ENCODE results near the gene STAT6. TPM values are rescaled to one million over a fixed set of nuclear protein-coding genes. Genes with fewer than 3 reads are reported as not detected.

The STAT6 gene
- total and polyA plus RNA-seq, 2 of the 8 experiments (the other 6 are each of a cell fraction or from before 2014, with no cell fraction given) = 32.9 to 38.7 TPM

DNA sequence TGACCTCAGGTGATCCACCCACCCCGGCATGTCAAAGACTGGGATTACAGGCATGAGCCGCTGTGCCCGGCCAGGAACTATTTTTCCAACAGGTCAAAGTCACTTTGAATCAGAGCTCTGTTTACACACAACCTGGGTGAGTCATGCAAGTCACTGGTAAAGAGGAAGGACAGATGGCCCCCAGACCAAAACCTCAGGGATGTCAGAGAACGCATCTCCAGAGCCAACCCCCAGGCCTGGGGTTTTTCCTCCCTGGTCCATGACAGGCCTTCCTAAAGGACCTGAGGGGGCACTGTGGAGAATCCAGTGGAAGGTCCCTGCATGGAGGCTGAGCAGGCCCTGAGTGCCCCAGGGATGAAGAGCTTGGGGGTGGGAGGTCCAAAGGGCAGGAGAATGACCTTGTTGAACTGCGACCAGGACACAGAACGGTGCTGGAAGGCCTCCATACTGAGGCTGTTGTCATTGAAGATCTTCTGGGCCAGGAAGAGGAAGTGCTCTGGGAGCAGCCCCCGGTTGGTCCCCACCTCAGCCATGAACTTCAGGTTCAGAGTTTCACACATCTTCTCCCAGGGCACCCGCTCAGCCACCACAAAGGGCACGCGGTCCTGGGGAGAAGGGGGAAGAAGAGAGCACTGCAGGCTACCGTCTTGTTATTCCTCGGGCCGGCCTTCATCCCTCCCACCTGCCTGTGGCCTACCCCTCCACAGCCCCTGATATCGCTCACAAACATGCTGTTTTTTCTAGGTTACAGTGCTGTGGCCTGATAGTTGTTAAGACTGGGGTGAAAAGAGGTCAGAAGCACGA is 9.1 kb downstream of the STAT6 start:
- no peak overlapping the region for H3K9ac ChIP-seq (replicated peaks in 1 of 4; ENCODE audit: extremely low read depth in 1 of 4, low read depth in 3 of 4, low read length in 3 of 4)

More for the DNA sequence above, 9.1 kb downstream of the STAT6 start:
- H4K5ac ChIP-seq (ENCODE audit: insufficient read length, low read depth, low read length) = no peak overlapping the region
- no peak overlapping the region for H2BK120ac ChIP-seq (replicated peaks; ENCODE audit: low read depth, low read length)
- H2BK12ac ChIP-seq (ENCODE audit: low read depth, low read length) = no peak overlapping the region
- no peak for DNase-seq (ENCODE audit: low read depth in 1 of 2, low spot score in 2 of 2)
- no peak overlapping the region for H2AFZ ChIP-seq (ENCODE audit: low read length)
- ChIA-PET POLR2A (ENCODE audit: partially characterized antibody) (interaction anchor here (13.0 to 16.5 kb wide), 2 partner anchors 6 to 8 kb away, joined by 352 read pairs; partner anchors contain the start of genes NAB2 and STAT6), CTCF (ENCODE audit: partially characterized antibody) (interaction anchor here (0.6 to 15.7 kb wide), 9 partner anchors 9 to 407 kb away, joined by 3 to 325 read pairs (median 4); partner anchors contain the start of genes NAB2 and STAT6)
- no peak overlapping the region for H2BK15ac ChIP-seq (ENCODE audit: low read length)
- H4K20me1 ChIP-seq (replicated peaks in 1 of 2; ENCODE audit: control insufficient read depth in 1 of 2, insufficient read depth in 2 of 2, low read length in 2 of 2) = no peaks in the 10 kb centered on the region
- H3K27me3 ChIP-seq (replicated peaks in 1 of 4; ENCODE audit: control insufficient read depth in 3 of 4, extremely low read depth in 1 of 4, insufficient read depth in 3 of 4, low read length in 3 of 4) = no peaks in the 10 kb centered on the region
- WGBS, 2 experiments (ENCODE audit: extremely low coverage in 1 of 2, insufficient coverage in 1 of 2, insufficient read length in 1 of 2, insufficient replicate concordance in 2 of 2, low coverage in 1 of 2, low lambda C conversion rate in 2 of 2, missing lambda C conversion rate in 1 of 2) = 92% methylated on average over 13 of the region's 15 CpGs; no CpG with 5 or more reads in 1 of the 2 experiments
- no peak for TF ChIP-seq KDM4A (IDR thresholded peaks at IDR 0.05; ENCODE audit: low read depth, low read length, severe bottlenecking)
- TF ChIP-seq SAP30 (IDR thresholded peaks at IDR 0.05; ENCODE audit: insufficient read depth, insufficient replicate concordance, low read length) = no peak
- no peak for TF ChIP-seq SP2 (IDR thresholded peaks at IDR 0.05; ENCODE audit: low read length)
- no peak for TF ChIP-seq CHD2 (IDR thresholded peaks at IDR 0.05; ENCODE audit: low read length)
- no peak for TF ChIP-seq TEAD4 (IDR thresholded peaks at IDR 0.05; ENCODE audit: low read depth, low read length)
- no peak for TF ChIP-seq MAFK (IDR thresholded peaks at IDR 0.05; ENCODE audit: low read depth, low read length)
- TF ChIP-seq, protein P1, sequence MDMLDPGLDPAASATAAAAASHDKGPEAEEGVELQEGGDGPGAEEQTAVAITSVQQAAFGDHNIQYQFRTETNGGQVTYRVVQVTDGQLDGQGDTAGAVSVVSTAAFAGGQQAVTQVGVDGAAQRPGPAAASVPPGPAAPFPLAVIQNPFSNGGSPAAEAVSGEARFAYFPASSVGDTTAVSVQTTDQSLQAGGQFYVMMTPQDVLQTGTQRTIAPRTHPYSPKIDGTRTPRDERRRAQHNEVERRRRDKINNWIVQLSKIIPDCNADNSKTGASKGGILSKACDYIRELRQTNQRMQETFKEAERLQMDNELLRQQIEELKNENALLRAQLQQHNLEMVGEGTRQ (IDR thresholded peaks at IDR 0.05; ENCODE audit: low read length) = no peak
- no peak for TF ChIP-seq GTF2F1 (IDR thresholded peaks at IDR 0.05; ENCODE audit: borderline replicate concordance, low read depth, low read length)
- peak overlapping the region; percentile 19; the same call in 1 of the 2 replicates for H3K27ac ChIP-seq (ENCODE audit: low read depth, low read length)
- no peak overlapping the region for H4K91ac ChIP-seq (replicated peaks; ENCODE audit: insufficient read length, low read length)
- H3K79me1 ChIP-seq (ENCODE audit: low read depth, low read length) = no peaks in the 10 kb centered on the region
- peaks cover 0 to 9% (median 4%) of the 10 kb centered on the region in 4 experiments; a peak in 2 of 8 replicates for H3K36me3 ChIP-seq (ENCODE audit: control insufficient read depth in 2 of 4, insufficient read depth in 4 of 4, low read length in 3 of 4)
- H3K23ac ChIP-seq (ENCODE audit: insufficient read length) = no peak overlapping the region
- H2AK5ac ChIP-seq (ENCODE audit: low read depth, low read length) = no peak overlapping the region
- H3K23me2 ChIP-seq (ENCODE audit: low read depth, low read length) = no peaks in the 10 kb centered on the region
- FAIRE-seq = no peak
- no peaks in the 10 kb centered on the region for H3K79me2 ChIP-seq (ENCODE audit: control insufficient read depth in 1 of 2, insufficient read depth in 2 of 2, low read length in 2 of 2)
- H3K4ac ChIP-seq (replicated peaks; ENCODE audit: insufficient read length, low read depth, low read length) = no peak overlapping the region
- no peak overlapping the region for H3K18ac ChIP-seq (ENCODE audit: extremely low read depth, low read length)
- H3K14ac ChIP-seq (ENCODE audit: insufficient read length) = no peak overlapping the region
- no peak overlapping the region for H3K56ac ChIP-seq (replicated peaks; ENCODE audit: insufficient read length, low read depth, low read length)
- no peaks in the 10 kb centered on the region for H3K9me3 ChIP-seq (ENCODE audit: insufficient read depth in 2 of 2, low read depth in 1 of 2, low read length in 1 of 2)
- H2BK5ac ChIP-seq (ENCODE audit: low read depth, low read length) = no peak overlapping the region
- no peak overlapping the region for H3K4me2 ChIP-seq (ENCODE audit: insufficient read depth in 1 of 2, low read depth in 2 of 2, low read length in 2 of 2)
- H3K4me3 ChIP-seq (ENCODE audit: extremely low read depth in 1 of 4, insufficient read depth in 2 of 4, low read depth in 3 of 4, low read length in 4 of 4) = no peak overlapping the region
- no peaks in the 10 kb centered on the region for H3K4me1 ChIP-seq (replicated peaks in 1 of 4; ENCODE audit: control insufficient read depth in 3 of 4, insufficient read depth in 4 of 4, low read length in 3 of 4)
- no peak overlapping the region for H4K8ac ChIP-seq (ENCODE audit: extremely low read depth, insufficient read depth, low read length)
- H2BK20ac ChIP-seq (ENCODE audit: low read length) = no peak overlapping the region

All from H1 (cell line).